K562 treated with DMSO at 1 percent for 12 hours (cell line): ENCODE results near the gene SMIM7. TPM values are rescaled to one million over a fixed set of nuclear protein-coding genes. Genes with fewer than 3 reads are reported as not detected.

Experiments used
- total RNA-seq: library from RNA; unstranded; fragments of 300-600 nt; gene quantifications from 2 replicates; pipeline ENCODE4 v1.2.3, GENCODE V29; 2022; ENCODE audit not compliant: insufficient read depth

The SMIM7 gene
- 75.3 and 78.7 TPM in 2 replicates for total RNA-seq

GRCh38 chr19:16659832-16660708, at the start of gene SMIM7:
SMIM7 (minus strand) TSS chr19:16660144; CDS start chr19:16660110, 34 bp downstream.

DNA sequence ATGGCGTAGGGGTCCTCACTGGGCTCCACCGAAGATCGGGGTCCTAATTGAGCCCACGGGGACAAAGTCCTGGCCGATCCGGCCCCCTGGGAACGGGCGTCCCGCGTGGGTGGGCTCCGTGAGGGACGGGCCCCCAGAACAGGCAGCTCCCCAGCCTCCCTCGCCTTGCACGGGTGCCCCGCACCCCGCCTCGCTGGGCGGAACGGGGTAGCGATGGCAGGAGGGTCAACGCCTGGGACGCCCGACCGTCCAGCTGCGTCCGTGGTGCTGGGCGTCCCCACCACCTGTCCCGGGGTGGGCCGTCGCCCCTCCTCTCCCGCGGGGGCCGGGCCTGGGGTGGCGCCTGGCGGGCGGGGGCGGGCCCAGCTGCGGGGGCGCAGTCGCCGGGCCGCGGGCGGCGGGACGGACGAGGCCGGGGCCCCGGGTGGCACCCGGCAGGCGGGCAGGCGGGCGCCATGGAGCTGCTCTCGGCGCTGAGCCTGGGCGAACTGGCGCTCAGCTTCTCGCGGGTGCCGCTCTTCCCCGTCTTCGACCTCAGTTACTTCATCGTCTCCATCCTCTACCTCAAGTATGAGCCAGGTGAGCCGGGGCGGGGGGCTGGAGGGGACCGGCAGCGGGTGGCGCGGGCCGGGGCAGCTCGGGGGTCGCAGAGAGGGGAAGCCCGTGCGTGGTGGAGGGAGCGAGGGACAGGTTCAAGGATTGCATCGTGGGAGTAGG, 977 bp upstream of the SMIM7 start, which contains the start of gene TMEM38A:
TMEM38A (plus strand) TSS at position 377 of the 717 bp plus-strand sequence; CDS start at position 456, 79 bp downstream.

GRCh38 chr19:16628183-16628983, 31.6 kb downstream of the SMIM7 start, which contains the start of gene MED26:
MED26 (minus strand) TSS chr19:16628204; CDS start chr19:16627943, 261 bp downstream.

Other genes with a start within 250 kb of the SMIM7 start
- 41.7 and 46.4 TPM in 2 replicates for gene EPS15L1, start 188.2 kb downstream of the SMIM7 start, total RNA-seq
- not detected in 2 replicates for gene CALR3, start 164.0 kb downstream of the SMIM7 start, total RNA-seq
- 1.4 and 2.9 TPM in 2 replicates for gene C19orf44, start 163.8 kb downstream of the SMIM7 start, total RNA-seq
- gene CHERP, start 117.7 kb downstream of the SMIM7 start, total RNA-seq: 20.1 and 44.7 TPM in 2 replicates
- gene SLC35E1, start 87.7 kb downstream of the SMIM7 start, total RNA-seq: 12.1 and 32.5 TPM in 2 replicates
- gene MED26, start 31.9 kb downstream of the SMIM7 start, total RNA-seq: 7.5 and 8.5 TPM in 2 replicates
- gene TMEM38A, start 995 bp upstream of the SMIM7 start, total RNA-seq: 4.3 and 7.1 TPM in 2 replicates
- not detected in 2 replicates for gene NWD1, start 59.7 kb upstream of the SMIM7 start, total RNA-seq
- 12.6 and 37.1 TPM in 2 replicates for gene SIN3B, start 169.3 kb upstream of the SMIM7 start, total RNA-seq
- 4.1 and 7.4 TPM in 2 replicates for gene F2RL3, start 228.9 kb upstream of the SMIM7 start, total RNA-seq